HG03103 (cell line): ENCODE measurements around the gene RCL1.

ENCODE experiments used
- ATAC-seq: cut with Tn5 transposase; IDR thresholded peaks from one replicate; pipeline ENCODE4 v1.9.1; 2021; ENCODE audit warnings: low read depth; ENCODE audit not compliant: unreplicated experiment

Gene RCL1

GRCh38 chr9:4805191-4805918 lies 12.6 kb downstream of the RCL1 start:
- no peak for ATAC-seq

- no peak for ATAC-seq
Measured at GRCh38 chr9:4810565-4810964, 17.8 kb downstream of the RCL1 start.

DNA sequence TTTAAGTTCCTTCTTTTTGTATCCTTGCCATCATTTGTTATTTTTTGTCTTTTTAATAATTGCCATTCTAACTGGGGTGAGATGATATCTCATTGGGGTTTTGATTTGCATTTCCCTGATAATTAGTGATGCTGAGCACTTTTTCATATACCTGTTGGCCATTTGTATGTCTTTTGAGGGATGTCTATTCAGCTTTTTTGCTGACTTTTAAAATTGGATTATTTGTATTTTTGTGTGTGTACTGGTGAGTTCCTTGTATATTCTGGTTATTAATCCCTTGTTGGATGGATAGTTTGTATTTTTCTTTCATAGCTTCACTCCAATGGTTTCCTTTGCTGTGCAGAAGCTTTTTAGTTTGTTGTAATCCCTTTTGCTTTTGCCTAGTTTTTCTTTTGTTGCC lies 19.1 kb downstream of the RCL1 start:
- no peak for ATAC-seq

GRCh38 chr9:4812858-4813257 lies 20.1 kb downstream of the RCL1 start:
- ATAC-seq: no peak

- peak; percentile 57 for ATAC-seq
Measured at GRCh38 chr9:4814913-4815312, 22.2 kb downstream of the RCL1 start.

DNA sequence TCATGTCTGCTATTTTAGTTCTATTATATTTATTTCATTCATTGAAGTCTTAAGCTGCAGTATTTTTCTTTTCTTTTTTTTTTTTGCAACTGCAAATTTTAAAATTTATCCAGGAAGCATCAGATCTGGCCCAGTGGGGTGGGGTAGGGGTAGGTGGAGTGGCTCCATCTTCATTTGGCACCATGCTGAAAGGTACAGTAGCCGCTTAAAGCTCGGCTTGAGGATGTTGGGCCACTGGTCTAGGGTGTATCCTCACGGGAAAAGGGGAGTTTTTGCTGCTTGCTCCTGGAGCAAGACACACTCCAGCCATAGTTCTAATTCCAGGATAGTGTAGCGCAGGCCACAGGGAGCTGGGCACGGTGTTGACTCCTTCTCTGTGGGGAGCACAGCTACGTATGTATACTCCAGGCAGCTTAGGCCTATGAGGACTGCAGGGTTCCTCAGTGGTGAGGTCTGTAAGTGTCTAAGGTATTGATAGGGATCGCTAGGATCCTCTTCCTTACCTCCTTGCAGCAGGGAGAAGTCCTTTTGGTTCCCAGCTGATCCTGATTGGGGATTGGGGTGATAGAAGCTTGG lies 22.7 kb downstream of the RCL1 start:
- peak; percentile 33 for ATAC-seq

- no peak for ATAC-seq
Measured at GRCh38 chr9:4820168-4820567, 27.4 kb downstream of the RCL1 start.

- ATAC-seq: no peak
Measured at GRCh38 chr9:4821133-4821532, 28.4 kb downstream of the RCL1 start.

DNA sequence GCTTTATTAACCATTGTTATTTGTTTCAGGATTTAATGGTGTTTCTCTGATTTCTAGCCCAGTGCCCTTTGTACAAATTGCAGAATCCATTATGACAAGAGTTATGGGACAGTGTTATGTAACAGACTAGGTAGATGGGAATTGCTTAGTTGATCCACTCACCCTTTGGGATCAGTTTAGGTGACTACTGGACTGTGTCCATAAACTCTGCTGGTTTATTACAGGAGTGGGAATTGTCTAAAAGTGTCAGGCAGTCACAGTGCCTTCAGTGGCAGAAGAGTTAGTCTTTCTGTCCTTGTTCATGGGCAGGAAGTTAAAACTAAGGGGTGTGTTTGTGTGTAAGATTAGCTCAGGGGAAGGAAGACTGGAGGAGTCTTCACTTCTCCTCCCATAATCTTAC lies 29.3 kb downstream of the RCL1 start:
- ATAC-seq: no peak

DNA sequence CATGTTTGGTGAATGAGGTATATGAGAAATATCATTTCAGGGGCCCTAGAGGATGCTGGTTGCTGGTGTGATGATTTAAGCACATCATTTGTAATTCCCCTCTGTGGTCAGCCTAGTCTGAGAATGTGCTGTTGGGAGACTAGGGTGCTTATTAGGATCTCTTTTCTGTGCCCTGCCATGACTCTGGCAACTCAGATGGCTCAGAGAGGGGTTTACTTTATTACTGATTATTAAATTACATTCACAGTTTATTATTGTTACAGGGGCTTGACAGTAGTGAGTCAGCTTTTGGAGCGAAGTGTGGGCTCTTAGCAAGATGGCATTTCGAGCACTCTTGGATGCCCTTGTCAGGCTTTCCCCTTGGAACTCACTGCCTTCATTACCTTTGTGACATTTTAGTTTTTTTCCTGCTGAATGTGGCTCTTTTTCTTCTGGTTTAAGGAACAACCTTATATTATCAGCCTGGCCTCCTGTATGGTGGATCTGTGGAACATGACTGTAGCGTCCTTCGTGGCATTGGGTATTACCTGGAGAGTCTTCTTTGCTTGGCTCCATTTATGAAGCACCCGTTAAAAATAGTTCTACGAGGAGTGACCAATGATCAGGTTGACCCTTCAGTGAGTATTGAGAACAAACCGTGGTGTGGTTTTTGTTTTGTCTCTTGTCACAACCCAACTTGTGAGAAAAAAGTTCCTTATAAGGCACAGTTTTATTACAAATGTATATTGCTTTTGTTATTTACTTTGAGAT lies 33.8 kb downstream of the RCL1 start:
- ATAC-seq: no peak

DNA sequence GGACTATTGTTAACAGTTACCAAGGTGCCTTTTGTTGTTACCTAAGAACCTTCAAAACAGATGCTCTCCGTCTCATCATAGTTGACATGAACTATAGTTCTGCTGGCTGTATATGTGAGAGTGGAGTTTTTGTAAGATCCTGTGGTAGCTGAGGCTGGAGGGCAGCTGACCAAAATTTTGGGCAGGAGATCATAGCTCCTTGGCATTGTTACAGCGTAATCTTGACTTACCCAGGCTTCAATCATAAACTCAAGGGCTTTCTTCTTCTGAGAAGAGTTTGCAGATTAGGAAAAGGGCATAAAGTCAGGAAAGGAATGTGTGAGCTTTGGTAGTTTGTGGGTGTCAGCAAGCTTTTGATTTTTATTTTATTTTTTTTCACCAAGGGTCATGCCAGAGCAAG lies 34.5 kb downstream of the RCL1 start:
- no peak for ATAC-seq

DNA sequence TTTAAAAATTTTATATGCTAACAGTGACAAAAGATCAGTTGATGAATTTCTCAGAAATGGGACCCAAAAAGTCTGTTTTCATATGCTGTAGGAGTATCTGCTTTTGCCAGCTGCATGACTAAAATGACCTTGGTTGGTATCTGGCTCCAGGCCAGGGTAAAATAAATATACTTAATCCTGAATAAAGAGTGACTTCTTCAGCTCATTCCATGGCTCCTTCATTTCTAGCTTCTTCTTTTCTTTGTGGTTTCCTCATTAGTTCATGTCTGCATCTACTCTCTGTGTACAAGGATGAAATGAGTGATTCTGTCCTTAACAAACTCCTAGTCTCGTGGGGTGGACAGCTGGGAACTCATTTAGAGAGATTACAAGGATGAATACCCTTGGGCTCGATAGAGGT lies 36.0 kb downstream of the RCL1 start:
- ATAC-seq: no peak

GRCh38 chr9:4829969-4830368 lies 37.2 kb downstream of the RCL1 start:
- ATAC-seq: no peak

DNA sequence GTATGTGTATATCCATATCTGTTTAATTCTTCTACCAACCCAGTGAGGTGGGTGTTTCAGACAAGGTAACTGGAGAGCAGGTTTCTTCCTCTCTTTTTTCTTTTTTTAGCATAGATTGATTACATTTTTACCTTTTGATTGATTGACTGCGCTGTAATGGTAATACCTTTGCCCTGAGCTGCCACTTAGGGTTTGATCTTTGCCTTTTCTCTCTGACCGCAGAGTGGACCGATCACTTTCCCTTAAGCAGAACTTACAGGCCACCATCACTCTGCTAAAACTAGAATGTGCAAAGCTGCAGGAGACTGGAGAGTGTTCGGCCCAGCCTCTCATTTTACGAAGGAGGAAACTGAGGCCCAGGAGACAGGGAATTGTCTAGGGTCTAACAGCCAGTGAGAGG lies 38.0 kb downstream of the RCL1 start:
- no peak for ATAC-seq

- no peak for ATAC-seq
Measured at GRCh38 chr9:4831119-4831518, 38.4 kb downstream of the RCL1 start.

- ATAC-seq: no peak
Measured at GRCh38 chr9:4831944-4832343, 39.2 kb downstream of the RCL1 start.

DNA sequence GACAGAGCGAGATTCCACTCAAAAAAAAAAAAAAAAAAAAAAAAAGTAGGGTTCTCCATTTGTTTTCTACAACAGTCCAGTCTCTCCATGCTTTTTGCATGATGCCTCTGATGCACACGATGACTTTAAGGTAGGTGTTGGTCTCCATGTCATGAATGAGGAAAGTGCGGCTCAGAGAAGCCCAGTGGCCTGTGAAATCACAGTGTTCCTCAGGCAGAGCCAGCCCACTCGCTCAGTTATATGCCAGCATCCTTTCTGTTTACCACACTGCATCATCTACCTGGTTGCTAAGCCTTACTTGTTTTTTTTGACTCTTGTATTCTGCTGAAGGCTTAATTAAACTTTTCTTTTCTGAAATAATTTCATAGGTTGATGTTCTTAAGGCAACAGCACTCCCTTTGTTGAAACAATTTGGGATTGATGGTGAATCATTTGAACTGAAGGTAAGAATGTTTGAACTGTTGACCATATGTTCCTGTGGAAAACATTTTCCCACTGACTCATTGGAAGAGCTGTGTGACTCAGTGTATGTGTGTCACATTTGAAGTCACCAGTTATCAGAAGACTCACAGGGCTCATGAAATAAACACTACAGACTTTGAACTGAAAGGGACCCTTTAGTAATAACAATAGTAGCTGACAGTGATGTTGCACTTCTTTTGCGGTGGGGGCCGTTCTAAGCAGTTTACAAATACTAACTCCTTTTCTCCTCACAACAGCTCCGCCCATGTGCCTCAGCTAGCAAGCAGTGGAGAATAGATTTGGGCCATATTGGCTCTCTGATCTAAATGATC lies 40.2 kb downstream of the RCL1 start:
- no peak for ATAC-seq

- no peak for ATAC-seq
Measured at GRCh38 chr9:4833781-4834560, 41.2 kb downstream of the RCL1 start.

DNA sequence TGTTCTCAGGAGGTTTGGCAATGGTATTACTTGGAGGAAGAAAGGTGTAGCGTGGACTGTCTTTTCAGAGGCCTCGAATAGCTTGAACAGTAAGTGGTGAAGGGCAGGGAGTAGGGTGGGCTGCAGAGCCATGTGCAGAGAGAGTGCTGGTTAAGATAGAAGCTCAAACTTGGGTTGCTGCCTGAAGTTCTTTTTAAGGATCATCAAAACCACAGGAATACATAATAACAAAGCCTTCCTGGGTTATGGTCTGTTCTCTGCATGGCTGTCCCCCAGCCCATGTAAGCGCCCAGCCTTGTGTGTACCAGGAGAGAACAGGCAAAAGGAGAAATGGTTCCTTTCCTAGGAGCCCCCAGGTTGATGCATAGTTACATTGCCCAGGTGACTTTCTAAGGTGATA lies 43.9 kb downstream of the RCL1 start:
- ATAC-seq: no peak
